Fibroblast of lung (primary cell): Measurements from ENCODE around the gene CYP4Z1.

Source experiments
- CTCF ChIP-seq, 2 donors: IDR thresholded peaks in 1 of 2; conservative IDR thresholded peaks in 1 of 2; 1 replicate in 1 of 2; 2 replicates in 1 of 2; pipeline ENCODE4 v1.5.1; 2011 to 2012; ENCODE audit warnings: low read length in 2 of 2, control low read depth in 1 of 2, inconsistent platforms in 1 of 2, low read depth in 1 of 2, mild to moderate bottlenecking in 1 of 2
- EZH2 ChIP-seq: IDR thresholded peaks from 2 replicates; pipeline ENCODE4 v1.5.1; 2012; ENCODE audit warnings: low read length, control low read depth, mild to moderate bottlenecking; ENCODE audit errors: missing control alignments

- no peak for TF ChIP-seq CTCF (conservative IDR thresholded peaks at IDR 0.05 in 1 of 2, IDR thresholded peaks at IDR 0.05 in 1 of 2; ENCODE audit: low read depth in 1 of 2, low read length in 2 of 2)
- TF ChIP-seq EZH2: no peak
Measured at GRCh38 chr1:47161298-47162040, 94.4 kb downstream of the CYP4Z1 start.
